Tibial nerve (tissue), 4 donors: Measurements from ENCODE around the gene TNRC18. TPM values are rescaled to one million over a fixed set of nuclear protein-coding genes. Genes with fewer than 3 reads are reported as not detected.

Experiments
- DNase-seq, 2 donors: peaks; one replicate each; pipeline ENCODE4 v3.0.0-alpha.2; 2019; ENCODE audit warnings: low spot score in 2 of 2
- H3K27ac ChIP-seq, 4 donors: fragments of 200-600 bp; sonication (generic) in 3 of 4; one replicate each; pipeline ENCODE4 v1.5.1; 2017 to 2019; ENCODE audit warnings: mild to moderate bottlenecking in 1 of 4
- H3K27me3 ChIP-seq, 2 donors: fragments of 200-600 bp; sonication (generic) in 1 of 2; one replicate each; pipeline versions ENCODE4 v1.5.1 to v1.6.0; 2017 to 2019
- H3K36me3 ChIP-seq, 3 donors: fragments of 200-600 bp; sonication (generic); one replicate each; pipeline ENCODE4 v1.5.1; 2018 to 2019
- H3K4me1 ChIP-seq, 4 donors: fragments of 200-600 bp; sonication (generic) in 3 of 4; one replicate each; pipeline ENCODE4 v1.5.1; 2017 to 2019
- H3K4me3 ChIP-seq, 4 donors: fragments of 200-600 bp; sonication (generic) in 3 of 4; one replicate each; pipeline ENCODE4 v1.5.1; 2017 to 2019; ENCODE audit warnings: mild to moderate bottlenecking in 1 of 4, moderate library complexity in 1 of 4
- H3K9me3 ChIP-seq, 4 donors: fragments of 200-600 bp; sonication (generic) in 3 of 4; one replicate each; pipeline ENCODE4 v1.5.1; 2017 to 2019
- CTCF ChIP-seq, 5 experiments: fragments of 200-600 bp in 3 of 5; fragments of 450-650 bp in 2 of 5; sonication (generic) in 3 of 5; IDR thresholded peaks; one replicate each; pipeline ENCODE4 v1.5.1; 2016 to 2019; ENCODE audit warnings: antibody characterized with exemption in 5 of 5, mild to moderate bottlenecking in 3 of 5, moderate library complexity in 2 of 5
- EP300 ChIP-seq, 2 donors: sonication (generic); formaldehyde crosslinking; IDR thresholded peaks; one replicate each; pipeline ENCODE4 v1.6.1; 2017; ENCODE audit warnings: antibody characterized with exemption in 2 of 2, mild to moderate bottlenecking in 1 of 2
- POLR2A ChIP-seq, 2 donors: fragments of 450-650 bp; IDR thresholded peaks; one replicate each; pipeline ENCODE4 v1.6.1; 2017; ENCODE audit warnings: antibody characterized with exemption in 2 of 2, mild to moderate bottlenecking in 2 of 2, moderate library complexity in 2 of 2
- WGBS, 2 donors: methylation state at CpG; one replicate each; pipeline ENCODE4 v1.1.5; 2018; 5-methylcytosine and 5-hydroxymethylcytosine counted together
- total RNA-seq, 4 donors: library from RNA; depleted of rRNA; stranded (reverse); fragments of >200 nt; gene quantifications; one replicate each; pipeline ENCODE4 v1.1.0, GENCODE V29; 2016

The TNRC18 gene
- total RNA-seq, 4 donors from 2014 or later: 76.9 to 241 (median 147) TPM

GRCh38 chr7:5458921-5459480 lies 35.4 kb upstream of the TNRC18 start:
- no peak overlapping the region for H3K4me3 ChIP-seq
- WGBS, 2 donors: 80 to 86% methylated on average over 9 of the region's 9 CpGs
- no peak for TF ChIP-seq EP300 (IDR thresholded peaks at IDR 0.05)
- no peak for TF ChIP-seq POLR2A (IDR thresholded peaks at IDR 0.05)
- no peak for TF ChIP-seq CTCF (IDR thresholded peaks at IDR 0.05)
- no peak overlapping the region for H3K27ac ChIP-seq
- no peaks in the 10 kb centered on the region for H3K9me3 ChIP-seq
- peaks cover 0 to 15% (median 3%) of the 10 kb centered on the region in 4 donors for H3K4me1 ChIP-seq
- no peaks in the 10 kb centered on the region for H3K36me3 ChIP-seq
- no peak for DNase-seq
- no peaks in the 10 kb centered on the region for H3K27me3 ChIP-seq

GRCh38 chr7:5457245-5457735 lies 33.7 kb upstream of the TNRC18 start:
- 57 to 60% methylated on average over 4 of the region's 4 CpGs for WGBS, 2 donors
- peak overlapping the region in 2 of 4 donors; percentile 67 to 78 for H3K27ac ChIP-seq
- no peak for DNase-seq
- H3K9me3 ChIP-seq: no peaks in the 10 kb centered on the region
- TF ChIP-seq CTCF (IDR thresholded peaks at IDR 0.05): no peak
- H3K4me3 ChIP-seq: no peak overlapping the region
- H3K4me1 ChIP-seq: peaks cover 0 to 28% (median 3%) of the 10 kb centered on the region in 4 donors
- no peaks in the 10 kb centered on the region for H3K36me3 ChIP-seq
- H3K27me3 ChIP-seq: no peaks in the 10 kb centered on the region

- Histone ChIP-seq H3K4me3 (no peak overlapping the region), H3K36me3 (no peaks in the 10 kb centered on the region), H3K27ac (no peak overlapping the region), H3K27me3 (no peaks in the 10 kb centered on the region), H3K9me3 (no peaks in the 10 kb centered on the region), H3K4me1 (peaks cover 0 to 37% (median 8%) of the 10 kb centered on the region in 4 donors)
- no peak for TF ChIP-seq POLR2A (IDR thresholded peaks at IDR 0.05)
- no peak for TF ChIP-seq EP300 (IDR thresholded peaks at IDR 0.05)
- no peak for TF ChIP-seq CTCF (IDR thresholded peaks at IDR 0.05)
- WGBS, 2 donors: 95 to 97% methylated on average over 4 of the region's 4 CpGs
- DNase-seq: no peak
Observed at GRCh38 chr7:5456409-5456808, 32.8 kb upstream of the TNRC18 start.

GRCh38 chr7:5455581-5456219 lies 32.1 kb upstream of the TNRC18 start:
- WGBS, 2 donors: 63 to 79% methylated on average over 22 of the region's 22 CpGs
- H3K27me3 ChIP-seq: no peaks in the 10 kb centered on the region
- H3K4me3 ChIP-seq: no peak overlapping the region
- peaks cover 0 to 44% (median 8%) of the 10 kb centered on the region in 4 donors for H3K4me1 ChIP-seq
- H3K36me3 ChIP-seq: no peaks in the 10 kb centered on the region
- H3K27ac ChIP-seq: no peak overlapping the region
- TF ChIP-seq CTCF (IDR thresholded peaks at IDR 0.05) (no peak), POLR2A (IDR thresholded peaks at IDR 0.05) (no peak), EP300 (IDR thresholded peaks at IDR 0.05) (no peak)
- H3K9me3 ChIP-seq: no peaks in the 10 kb centered on the region
- no peak for DNase-seq

GRCh38 chr7:5455175-5455574 lies 31.5 kb upstream of the TNRC18 start:
- Histone ChIP-seq H3K9me3 (no peaks in the 10 kb centered on the region), H3K4me1 (peaks cover 0 to 48% (median 8%) of the 10 kb centered on the region in 4 donors), H3K4me3 (no peak overlapping the region), H3K27ac (no peak overlapping the region), H3K27me3 (no peaks in the 10 kb centered on the region), H3K36me3 (no peaks in the 10 kb centered on the region)
- no peak for DNase-seq
- TF ChIP-seq POLR2A (IDR thresholded peaks at IDR 0.05): no peak
- TF ChIP-seq EP300 (IDR thresholded peaks at IDR 0.05): no peak
- TF ChIP-seq CTCF (IDR thresholded peaks at IDR 0.05): no peak
- WGBS, 2 donors: 82 to 91% methylated on average over 4 to 6 of the region's 6 CpGs
